HG03558 (cell line): Measurements from ENCODE around the gene LRBA.

Source experiments
- ATAC-seq: cut with Tn5 transposase; IDR thresholded peaks from one replicate; pipeline ENCODE4 v1.9.1; 2021; ENCODE audit warnings: moderate number of reproducible peaks; ENCODE audit not compliant: unreplicated experiment; ENCODE audit errors: extremely low read depth

LRBA gene

GRCh38 chr4:150363721-150364688 lies 651.1 kb downstream of the LRBA start:
- no peak for ATAC-seq

- ATAC-seq, result no peak
These were observed 656.4 kb downstream of the LRBA start for GRCh38 chr4:150358691-150359090.

- ATAC-seq, result no peak
These were observed 657.3 kb downstream of the LRBA start for GRCh38 chr4:150357829-150358228.

GRCh38 chr4:150355858-150356455 lies 659.1 kb downstream of the LRBA start:
- no peak for ATAC-seq

GRCh38 chr4:150355418-150355817 lies 659.7 kb downstream of the LRBA start:
- no peak for ATAC-seq

- ATAC-seq, result no peak
These were observed 660.8 kb downstream of the LRBA start for GRCh38 chr4:150354214-150354796.

GRCh38 chr4:150348079-150348478 lies 667.0 kb downstream of the LRBA start:
- no peak for ATAC-seq

GRCh38 chr4:150345207-150345744 lies 669.8 kb downstream of the LRBA start:
- no peak for ATAC-seq

GRCh38 chr4:150343796-150344195 lies 671.3 kb downstream of the LRBA start:
- ATAC-seq, result no peak

- ATAC-seq, result no peak
These were observed 672.1 kb downstream of the LRBA start for GRCh38 chr4:150342945-150343344.

- ATAC-seq, result no peak
These were observed 677.4 kb downstream of the LRBA start for GRCh38 chr4:150337734-150338133.

- no peak for ATAC-seq
These were observed 678.2 kb downstream of the LRBA start for GRCh38 chr4:150336676-150337412.

GRCh38 chr4:150332961-150333360 lies 682.1 kb downstream of the LRBA start:
- ATAC-seq, result no peak

GRCh38 chr4:150332086-150332485 lies 683.0 kb downstream of the LRBA start:
- ATAC-seq, result no peak

- no peak for ATAC-seq
These were observed 685.7 kb downstream of the LRBA start for GRCh38 chr4:150329373-150329772.

GRCh38 chr4:150328496-150328895 lies 686.6 kb downstream of the LRBA start:
- ATAC-seq, result no peak

GRCh38 chr4:150327262-150327780 lies 687.8 kb downstream of the LRBA start:
- ATAC-seq, result no peak

GRCh38 chr4:150325872-150326271 lies 689.2 kb downstream of the LRBA start:
- ATAC-seq, result no peak

- no peak for ATAC-seq
These were observed 691.4 kb downstream of the LRBA start for GRCh38 chr4:150323406-150324325.
